GM10248 (cell line): ENCODE measurements around the gene NEK5.
"Not testable (repeated sequence)": the region's sequence is repeated elsewhere in the genome, so short reads cannot be mapped to it uniquely, and the experiment has no call there.

Source experiments
- CTCF ChIA-PET: fragments of 300-600 bp; sonication (Branson Sonifier 250); formaldehyde crosslinking; extraction: SDS; loops from one replicate; lab custom pipeline; 2021; ENCODE audit warnings: antibody characterized with exemption; lab: Yijun Ruan, JAX
- POLR2A ChIA-PET: fragments of 350-650 bp; sonication (Branson Sonifier 250); formaldehyde crosslinking; extraction: SDS; loops from one replicate; lab custom pipeline; 2020; ENCODE audit warnings: antibody characterized with exemption; lab: Yijun Ruan, JAX
- DNase-seq: peaks from one replicate; pipeline ENCODE4 v3.0.0; 2012; ENCODE audit errors: extremely low spot score
- CTCF ChIP-seq: IDR thresholded peaks from 2 replicates; pipeline ENCODE4 v1.5.1; 2012; ENCODE audit warnings: mild to moderate bottlenecking, low read depth; ENCODE audit errors: extremely low read depth, missing control alignments, control extremely low read depth

Gene NEK5

GRCh38 chr13:52165411-52165810 lies 36.5 kb upstream of the NEK5 start:
- DNase-seq: no peak
- CTCF ChIA-PET: interaction anchor here (1.0 to 2.0 kb wide), 3 partner anchors 9 to 38 kb away, joined by 4 to 7 read pairs (median 4); no protein-coding TSS in a partner anchor
- TF ChIP-seq CTCF: no peak
- POLR2A ChIA-PET: no interaction called here

- CTCF ChIA-PET: interaction anchor here (1.0 to 2.0 kb wide), 4 partner anchors 9 to 38 kb away, joined by 4 to 7 read pairs (median 5); no protein-coding TSS in a partner anchor
- TF ChIP-seq CTCF: no peak
- no peak for DNase-seq
- POLR2A ChIA-PET: no interaction called here
Measured at GRCh38 chr13:52164989-52165388, 36.1 kb upstream of the NEK5 start.

- CTCF ChIA-PET: interaction anchor here (1.2 to 2.0 kb wide), 4 partner anchors 8 to 271 kb away, joined by 3 to 7 read pairs (median 5); no protein-coding TSS in a partner anchor
- POLR2A ChIA-PET: interaction anchor here (0.6 kb wide), 1 partner anchor 33 kb away, joined by 4 read pairs; no protein-coding TSS in a partner anchor
- not testable (repeated sequence) for DNase-seq
Measured at GRCh38 chr13:52163878-52164277, 35.0 kb upstream of the NEK5 start.

GRCh38 chr13:52162279-52163101 lies 33.6 kb upstream of the NEK5 start:
- TF ChIP-seq CTCF: no peak
- CTCF ChIA-PET: interaction anchor here (6.4 kb wide), 1 partner anchor 9 kb away, joined by 33 read pairs; no protein-coding TSS in a partner anchor
- DNase-seq: no peak
- POLR2A ChIA-PET: no interaction called here

- CTCF ChIA-PET: interaction anchor here (0.9 to 6.4 kb wide), 2 partner anchors 10 kb away, joined by 3 to 33 read pairs; no protein-coding TSS in a partner anchor
- DNase-seq: no peak
- no peak for TF ChIP-seq CTCF
- POLR2A ChIA-PET: no interaction called here
Measured at GRCh38 chr13:52161181-52161646, 32.3 kb upstream of the NEK5 start.

GRCh38 chr13:52160506-52160905 lies 31.6 kb upstream of the NEK5 start:
- POLR2A ChIA-PET: interaction anchor here (1.0 kb wide), 1 partner anchor 707 kb away, joined by 3 read pairs; the partner anchor contains the start of gene INTS6
- CTCF ChIA-PET: interaction anchor here (0.9 to 6.4 kb wide), 4 partner anchors 9 to 265 kb away, joined by 3 to 33 read pairs (median 6); partner anchors contain the start of gene NEK5
- no peak for TF ChIP-seq CTCF
- no peak for DNase-seq

- no peak for DNase-seq
Measured at GRCh38 chr13:52160053-52160452, 31.2 kb upstream of the NEK5 start.

More at GRCh38 chr13:52160053-52160452, 31.2 kb upstream of the NEK5 start:
- CTCF ChIA-PET: interaction anchor here (0.9 to 6.4 kb wide), 5 partner anchors 9 to 265 kb away, joined by 3 to 33 read pairs (median 5); partner anchors contain the start of gene NEK5
- no peak for TF ChIP-seq CTCF
- POLR2A ChIA-PET: interaction anchor here (1.0 kb wide), 1 partner anchor 707 kb away, joined by 3 read pairs; the partner anchor contains the start of gene INTS6
